ENCODE data around the gene PLCB4. TPM values are rescaled to one million over a fixed set of nuclear protein-coding genes. Genes with fewer than 3 reads are reported as not detected.

Gene PLCB4
- total RNA-seq, 4 donors from 2014 or later = 2.7 to 11.4 (median 6.5) TPM

GRCh38 chr20:9032758-9033157, 36.1 kb upstream of the PLCB4 start:
- intact Hi-C loops (cut with DNase I; ENCODE audit: low total_unique reads) = no loop called here
- WGBS, 2 donors = 94 to 95% methylated on average over 4 of the region's 4 CpGs
- TF ChIP-seq POLR2A (IDR thresholded peaks at IDR 0.05) (no peak), CTCF (IDR thresholded peaks at IDR 0.05) (no peak)
- no peak for DNase-seq (ENCODE audit: low spot score in 2 of 2)
- H3K4me3 ChIP-seq (ENCODE audit: low read depth, poor library complexity, severe bottlenecking) = no peak overlapping the region

GRCh38 chr20:9035126-9035525, 33.8 kb upstream of the PLCB4 start:
- no peak for DNase-seq (ENCODE audit: low spot score in 2 of 2)
- 49 to 56% methylated on average over 3 of the region's 3 CpGs for WGBS, 2 donors
- no peak overlapping the region for H3K4me3 ChIP-seq (ENCODE audit: low read depth, poor library complexity, severe bottlenecking)
- intact Hi-C loops (cut with DNase I; ENCODE audit: low total_unique reads) = no loop called here
- no peak for TF ChIP-seq POLR2A (IDR thresholded peaks at IDR 0.05)

- no peak for DNase-seq (ENCODE audit: low spot score in 2 of 2)
- intact Hi-C loops (cut with DNase I; ENCODE audit: low total_unique reads) = no loop called here
- WGBS, 2 donors = 86 to 97% methylated on average over 1 of the region's 1 CpG
- TF ChIP-seq POLR2A (IDR thresholded peaks at IDR 0.05) = no peak
- TF ChIP-seq CTCF (IDR thresholded peaks at IDR 0.05) = no peak
- H3K4me3 ChIP-seq (ENCODE audit: low read depth, poor library complexity, severe bottlenecking) = no peak overlapping the region
Observed at GRCh38 chr20:9036593-9036992, 32.3 kb upstream of the PLCB4 start.

- no peak overlapping the region for H3K4me3 ChIP-seq (ENCODE audit: low read depth, poor library complexity, severe bottlenecking)
- no peak for DNase-seq (ENCODE audit: low spot score in 2 of 2)
- 40 to 42% methylated on average over 6 of the region's 6 CpGs for WGBS, 2 donors
- intact Hi-C loops (cut with DNase I; ENCODE audit: low total_unique reads) = no loop called here
- TF ChIP-seq CTCF (IDR thresholded peaks at IDR 0.05) (no peak), POLR2A (IDR thresholded peaks at IDR 0.05) (no peak)
Observed at GRCh38 chr20:9038791-9039535, 29.9 kb upstream of the PLCB4 start.

GRCh38 chr20:9040863-9041524, 27.9 kb upstream of the PLCB4 start:
- intact Hi-C loops (cut with DNase I; ENCODE audit: low total_unique reads) = no loop called here

More at GRCh38 chr20:9040863-9041524, 27.9 kb upstream of the PLCB4 start:
- TF ChIP-seq CTCF (IDR thresholded peaks at IDR 0.05) (no peak), POLR2A (IDR thresholded peaks at IDR 0.05) (no peak)
- no peak for DNase-seq (ENCODE audit: low spot score in 2 of 2)
- H3K4me3 ChIP-seq (ENCODE audit: low read depth, poor library complexity, severe bottlenecking) = no peak overlapping the region
- WGBS, 2 donors = 92 to 93% methylated on average over 1 of the region's 1 CpG

Data from lower leg skin (tissue), 4 donors.